Measurements from ENCODE around the gene MYO5A. TPM values are rescaled to one million over a fixed set of nuclear protein-coding genes. Genes with fewer than 3 reads are reported as not detected.

MYO5A gene
- total RNA-seq, 1 experiment from 2014 or later: 21.8 TPM

- no peak overlapping the region for H4K5ac ChIP-seq (ENCODE audit: insufficient read length, low read depth, low read length)
- TF ChIP-seq, protein P1, sequence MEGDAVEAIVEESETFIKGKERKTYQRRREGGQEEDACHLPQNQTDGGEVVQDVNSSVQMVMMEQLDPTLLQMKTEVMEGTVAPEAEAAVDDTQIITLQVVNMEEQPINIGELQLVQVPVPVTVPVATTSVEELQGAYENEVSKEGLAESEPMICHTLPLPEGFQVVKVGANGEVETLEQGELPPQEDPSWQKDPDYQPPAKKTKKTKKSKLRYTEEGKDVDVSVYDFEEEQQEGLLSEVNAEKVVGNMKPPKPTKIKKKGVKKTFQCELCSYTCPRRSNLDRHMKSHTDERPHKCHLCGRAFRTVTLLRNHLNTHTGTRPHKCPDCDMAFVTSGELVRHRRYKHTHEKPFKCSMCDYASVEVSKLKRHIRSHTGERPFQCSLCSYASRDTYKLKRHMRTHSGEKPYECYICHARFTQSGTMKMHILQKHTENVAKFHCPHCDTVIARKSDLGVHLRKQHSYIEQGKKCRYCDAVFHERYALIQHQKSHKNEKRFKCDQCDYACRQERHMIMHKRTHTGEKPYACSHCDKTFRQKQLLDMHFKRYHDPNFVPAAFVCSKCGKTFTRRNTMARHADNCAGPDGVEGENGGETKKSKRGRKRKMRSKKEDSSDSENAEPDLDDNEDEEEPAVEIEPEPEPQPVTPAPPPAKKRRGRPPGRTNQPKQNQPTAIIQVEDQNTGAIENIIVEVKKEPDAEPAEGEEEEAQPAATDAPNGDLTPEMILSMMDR (conservative IDR thresholded peaks at IDR 0.05): no peak
- no peak overlapping the region for H3K27ac ChIP-seq (ENCODE audit: insufficient read length, low read depth, low read length)
- H2BK120ac ChIP-seq (ENCODE audit: low read depth, low read length, poor library complexity, severe bottlenecking): no peak overlapping the region
- Mint-ChIP-seq H3K27me3 (ENCODE audit: low read depth) (no peaks in the 10 kb centered on the region), H3K4me1 (peaks cover 14 to 35% of the 10 kb centered on the region in 2 experiments), H3K27ac (no peak overlapping the region), H3K36me3 (ENCODE audit: insufficient read depth in 1 of 3, low read depth in 3 of 3) (peaks cover 2 to 19% (median 9%) of the 10 kb centered on the region in 3 experiments; a peak in 6 of 7 replicates), H3K4me3 (no peak overlapping the region), H3K9me3 (peaks cover 13% of the 10 kb centered on the region in 2 experiments)
- no peaks in the 10 kb centered on the region for H3K9me3 ChIP-seq (ENCODE audit: control insufficient read depth, low read depth, low read length)
- H3K4me2 ChIP-seq (ENCODE audit: insufficient read depth, insufficient read length, low read length): no peak overlapping the region
- H2BK12ac ChIP-seq (ENCODE audit: insufficient read length, low read depth, low read length): no peak overlapping the region
- H3K18ac ChIP-seq (ENCODE audit: insufficient read length, low read depth, low read length): no peak overlapping the region
- H3K9ac ChIP-seq (ENCODE audit: extremely low read depth, insufficient read length, low read length): no peak overlapping the region
- DNase-seq: no peak
- no peak overlapping the region for H2BK15ac ChIP-seq (ENCODE audit: low read depth, low read length)
- H2BK20ac ChIP-seq (ENCODE audit: low read depth, low read length, poor library complexity, severe bottlenecking): no peak overlapping the region
- no peaks in the 10 kb centered on the region for H3K23me2 ChIP-seq (ENCODE audit: insufficient read length, low read depth, low read length, poor library complexity, severe bottlenecking)
- no peaks in the 10 kb centered on the region for H4K20me1 ChIP-seq (ENCODE audit: control insufficient read depth, insufficient read depth, insufficient read length)
- no peak overlapping the region for H3K56ac ChIP-seq (ENCODE audit: insufficient read length, low read depth, low read length)
- no peaks in the 10 kb centered on the region for H3K79me1 ChIP-seq (ENCODE audit: insufficient read depth, low read depth, low read length, poor library complexity, severe bottlenecking)
- H3K14ac ChIP-seq (ENCODE audit: insufficient read depth, low read length): no peak overlapping the region
- no peak overlapping the region for H4K91ac ChIP-seq (ENCODE audit: insufficient read length, low read depth, low read length)
- no peak overlapping the region for H3K23ac ChIP-seq (ENCODE audit: insufficient read length, low read depth, low read length)
- H2BK5ac ChIP-seq (ENCODE audit: insufficient read length, low read length): no peak overlapping the region
- no peak overlapping the region for H2AK5ac ChIP-seq (ENCODE audit: insufficient read length, low read length)
- no peaks in the 10 kb centered on the region for H3K79me2 ChIP-seq (ENCODE audit: insufficient read depth, low read length)
- H3K4ac ChIP-seq (ENCODE audit: low read depth, low read length): no peak overlapping the region
- no peak overlapping the region for H3T11ph ChIP-seq (ENCODE audit: low read length)
- H4K8ac ChIP-seq (replicated peaks; ENCODE audit: insufficient read length, low read depth, low read length): no peak overlapping the region
- H3K27me3 ChIP-seq (ENCODE audit: insufficient read depth, low read length): no peaks in the 10 kb centered on the region
- peaks cover under 1% of the 10 kb centered on the region; the same call in 1 of the 2 replicates for H3K4me1 ChIP-seq (ENCODE audit: insufficient read depth, low read length)
- WGBS (ENCODE audit: extremely low coverage, insufficient read length, low lambda C conversion rate): no CpG with 5 or more reads among the region's 1 CpG
- H2AFZ ChIP-seq (ENCODE audit: low read length): no peak overlapping the region
Measured at GRCh38 chr15:52480990-52481389, 47.7 kb downstream of the MYO5A start.
